D721Med (cell line): ENCODE data around the gene FOXK1.
"Not testable (repeated sequence)": the region's sequence is repeated elsewhere in the genome, so short reads cannot be mapped to it uniquely, and the experiment has no call there.

ENCODE experiments used
- DNase-seq: peaks from one replicate; pipeline ENCODE4 v3.0.0; 2011; ENCODE audit warnings: low spot score; ENCODE audit not compliant: insufficient read length
- FAIRE-seq: peaks from 2 replicates; lab custom pipeline; 2011; peaks lifted over from hg19 to GRCh38; lab: Jason Lieb, UNC
- TF ChIP-seq, protein P1 (sequence below): IDR thresholded peaks from 2 replicates; pipeline ENCODE4 v1.5.1; 2012; ENCODE audit warnings: mild to moderate bottlenecking, control low read depth; ENCODE audit not compliant: insufficient read depth; ENCODE audit errors: missing control alignments

Gene FOXK1

DNA sequence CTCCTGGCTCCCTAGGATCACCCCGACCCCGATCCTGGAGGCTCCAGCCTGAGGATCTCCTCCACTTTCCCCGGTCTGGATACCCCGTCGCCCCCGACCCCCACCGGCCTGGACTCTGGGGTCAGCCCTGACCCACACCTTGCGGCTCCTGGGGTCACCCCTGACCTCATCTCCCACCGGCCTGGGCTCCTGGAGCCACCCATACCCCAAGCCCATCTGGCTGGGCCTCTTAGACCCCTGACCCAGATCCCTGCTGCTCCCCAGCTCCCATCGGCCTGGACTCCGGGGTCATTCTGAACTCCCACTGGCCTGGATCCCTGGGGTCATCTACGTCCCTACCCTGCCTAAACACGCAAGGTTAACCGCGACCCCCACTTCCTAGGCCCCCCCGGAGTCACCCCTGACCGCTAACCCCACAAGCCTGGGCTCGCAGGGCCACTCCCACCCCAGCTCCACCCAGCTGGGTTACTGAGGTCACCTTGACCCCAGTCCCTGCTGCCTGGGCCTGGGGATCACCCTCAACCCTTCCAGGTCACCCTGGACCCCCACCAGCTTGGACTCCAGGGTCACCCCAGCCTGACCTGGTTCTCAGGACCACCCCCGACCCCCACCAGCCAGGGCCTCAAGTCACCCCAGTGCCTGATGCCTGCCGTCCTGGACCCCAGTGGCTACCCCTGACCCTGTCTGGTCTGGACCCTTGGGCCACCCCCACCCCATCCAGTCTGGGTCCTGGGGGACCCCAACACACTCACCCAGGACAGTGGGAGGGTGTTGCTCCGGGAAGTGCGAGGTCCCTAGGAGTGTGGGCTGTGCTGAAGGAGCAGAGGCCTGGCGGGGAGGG is 1.2 kb downstream of the FOXK1 start:
- DNase-seq (no peak), FAIRE-seq (no peak)

DNA sequence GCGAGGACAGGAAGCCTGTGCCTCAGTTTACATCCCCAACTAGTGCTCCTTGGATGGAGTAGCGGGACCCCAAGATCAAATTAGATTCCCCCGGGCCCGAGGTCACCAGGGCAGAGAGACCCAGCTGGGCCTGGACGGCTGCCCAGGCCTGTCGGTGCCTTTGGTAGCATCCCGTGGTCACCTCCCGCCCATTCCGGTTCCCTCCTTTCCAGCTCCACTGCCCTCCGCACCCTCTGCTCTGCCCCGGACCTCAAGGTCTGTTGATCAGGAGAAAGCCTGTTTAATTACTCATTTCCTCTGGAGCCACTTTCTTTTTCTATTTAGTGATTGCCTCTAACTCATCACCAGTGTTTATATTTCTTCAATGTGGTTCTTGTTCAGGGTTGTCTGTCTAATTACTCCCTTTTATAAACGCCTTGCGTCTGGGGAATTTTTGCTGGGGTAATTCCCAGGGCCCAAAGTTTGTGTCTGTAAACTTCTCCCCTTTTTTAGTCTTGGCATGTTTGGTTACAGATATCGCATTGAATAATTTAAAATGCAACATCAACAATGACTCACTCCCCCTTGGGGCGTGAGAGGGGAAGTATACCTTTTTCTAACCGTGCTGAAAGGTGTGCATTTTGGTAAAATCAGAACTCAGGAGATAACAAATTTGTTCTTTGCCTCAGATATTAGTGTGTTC is 1.9 kb downstream of the FOXK1 start:
- TF ChIP-seq, protein P1, sequence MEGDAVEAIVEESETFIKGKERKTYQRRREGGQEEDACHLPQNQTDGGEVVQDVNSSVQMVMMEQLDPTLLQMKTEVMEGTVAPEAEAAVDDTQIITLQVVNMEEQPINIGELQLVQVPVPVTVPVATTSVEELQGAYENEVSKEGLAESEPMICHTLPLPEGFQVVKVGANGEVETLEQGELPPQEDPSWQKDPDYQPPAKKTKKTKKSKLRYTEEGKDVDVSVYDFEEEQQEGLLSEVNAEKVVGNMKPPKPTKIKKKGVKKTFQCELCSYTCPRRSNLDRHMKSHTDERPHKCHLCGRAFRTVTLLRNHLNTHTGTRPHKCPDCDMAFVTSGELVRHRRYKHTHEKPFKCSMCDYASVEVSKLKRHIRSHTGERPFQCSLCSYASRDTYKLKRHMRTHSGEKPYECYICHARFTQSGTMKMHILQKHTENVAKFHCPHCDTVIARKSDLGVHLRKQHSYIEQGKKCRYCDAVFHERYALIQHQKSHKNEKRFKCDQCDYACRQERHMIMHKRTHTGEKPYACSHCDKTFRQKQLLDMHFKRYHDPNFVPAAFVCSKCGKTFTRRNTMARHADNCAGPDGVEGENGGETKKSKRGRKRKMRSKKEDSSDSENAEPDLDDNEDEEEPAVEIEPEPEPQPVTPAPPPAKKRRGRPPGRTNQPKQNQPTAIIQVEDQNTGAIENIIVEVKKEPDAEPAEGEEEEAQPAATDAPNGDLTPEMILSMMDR, result no peak
- FAIRE-seq (no peak), DNase-seq (no peak)

More for the DNA sequence above, 1.2 kb downstream of the FOXK1 start:
- TF ChIP-seq, protein P1, result no peak

DNA sequence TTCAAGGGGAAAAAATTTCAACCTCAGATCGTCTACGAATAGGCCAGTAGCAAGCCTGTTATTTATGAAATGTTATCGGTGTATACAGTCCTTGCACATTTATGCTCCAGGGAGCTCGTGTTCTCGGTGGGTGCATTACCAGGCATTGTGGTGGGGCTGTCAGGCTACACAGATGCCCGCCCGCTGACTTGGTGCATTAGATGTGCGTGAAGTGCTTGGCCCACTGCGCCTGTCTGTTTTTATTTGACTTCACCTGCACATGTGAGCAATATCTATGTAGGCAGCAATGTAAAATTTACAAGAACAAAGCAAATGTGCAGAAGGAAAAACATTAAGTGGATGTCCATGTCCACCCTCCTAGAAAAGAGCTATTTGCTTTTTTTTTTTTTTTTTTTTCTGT is 2.8 kb downstream of the FOXK1 start:
- TF ChIP-seq, protein P1, result no peak
- FAIRE-seq (no peak), DNase-seq (no peak)

DNA sequence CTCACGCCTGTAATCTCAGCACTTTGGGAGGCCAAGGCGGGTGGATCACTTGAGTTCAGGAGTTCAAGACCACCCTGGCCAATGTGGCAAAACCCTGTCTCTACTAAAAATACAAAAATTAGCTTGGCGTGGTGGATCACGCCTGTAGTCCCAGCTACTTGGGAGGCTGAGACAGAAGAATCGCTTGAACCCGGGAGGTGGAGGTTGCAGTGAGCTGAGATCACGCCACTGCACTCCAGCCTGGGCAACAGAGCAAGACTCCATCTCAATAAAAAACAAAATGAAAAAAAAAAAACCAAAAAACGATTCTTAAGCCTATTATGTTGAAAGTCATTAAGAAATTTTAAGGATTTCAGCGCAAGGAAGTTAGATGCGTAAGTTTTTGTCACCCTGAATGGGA is 3.6 kb downstream of the FOXK1 start:
- not testable (repeated sequence) for FAIRE-seq, DNase-seq

DNA sequence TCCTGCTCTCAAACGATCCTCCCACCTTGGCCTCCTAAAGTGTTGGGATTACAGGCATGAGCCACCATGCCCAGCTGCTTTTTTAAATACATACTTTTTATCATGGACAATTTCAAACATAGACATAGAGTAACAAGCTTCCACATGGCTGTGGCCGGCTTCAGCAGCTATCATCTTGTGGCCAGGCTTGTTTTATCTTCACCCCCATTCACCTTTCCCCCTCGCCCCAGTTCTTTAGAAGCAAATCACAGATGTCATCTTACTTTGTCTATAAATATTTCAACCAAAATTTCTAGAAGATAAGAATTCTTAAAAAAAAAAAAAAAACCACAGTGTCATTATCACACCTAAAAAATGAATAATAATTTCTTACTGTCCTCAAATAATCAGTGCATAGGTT is 5.9 kb downstream of the FOXK1 start:
- FAIRE-seq, result no peak
- TF ChIP-seq, protein P1, result no peak
- DNase-seq, result no peak

DNA sequence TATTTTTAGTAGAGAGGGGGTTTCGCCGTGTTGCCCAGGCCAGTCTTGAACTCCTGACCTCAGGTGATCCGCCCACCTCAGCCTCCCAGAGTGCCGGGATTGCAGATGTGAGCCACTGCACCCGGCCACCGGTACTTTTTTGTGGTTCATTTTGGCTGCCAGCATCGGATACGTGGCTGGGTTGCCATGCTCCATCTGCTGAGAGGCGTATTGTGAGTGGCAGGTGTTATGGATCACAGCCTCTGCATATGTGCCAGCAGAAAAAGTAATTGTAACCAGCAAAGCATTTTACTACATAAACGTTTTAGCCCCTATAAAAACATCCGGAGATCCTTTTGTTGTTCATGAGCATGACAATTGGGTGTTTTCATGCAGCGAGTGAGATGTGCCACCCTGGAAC is 7.1 kb downstream of the FOXK1 start:
- FAIRE-seq (no peak), DNase-seq (no peak)
- TF ChIP-seq, protein P1, result no peak

DNA sequence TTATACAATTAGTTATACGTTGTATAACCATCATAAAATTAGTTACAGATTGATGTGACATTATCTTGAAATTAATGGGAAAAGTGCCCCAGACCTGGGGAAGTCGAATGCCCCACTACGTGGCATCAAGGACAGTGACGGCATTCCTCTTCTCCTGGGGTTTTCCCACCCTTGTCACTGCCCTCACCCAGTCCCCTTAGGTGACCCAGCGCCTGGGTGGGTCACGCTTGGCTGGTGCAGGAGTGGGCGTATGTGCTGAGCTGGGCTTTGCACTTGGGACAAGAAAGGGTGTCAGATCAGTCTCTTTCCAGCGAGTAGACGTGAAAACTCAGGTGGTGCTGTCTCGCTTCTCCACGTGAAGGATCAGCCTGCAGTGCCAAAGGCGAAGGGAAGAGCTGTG is 7.6 kb downstream of the FOXK1 start:
- DNase-seq (no peak), FAIRE-seq (no peak)
- TF ChIP-seq, protein P1, result no peak
